ENCODE results near the gene PRDM16. TPM values are rescaled to one million over a fixed set of nuclear protein-coding genes. Genes with fewer than 3 reads are reported as not detected.
A peak's percentile ranks its signal among the peaks of the same experiment; 100 is the strongest.

The PRDM16 gene
- total RNA-seq, 1 experiment from 2014 or later, result 0.17 TPM

DNA sequence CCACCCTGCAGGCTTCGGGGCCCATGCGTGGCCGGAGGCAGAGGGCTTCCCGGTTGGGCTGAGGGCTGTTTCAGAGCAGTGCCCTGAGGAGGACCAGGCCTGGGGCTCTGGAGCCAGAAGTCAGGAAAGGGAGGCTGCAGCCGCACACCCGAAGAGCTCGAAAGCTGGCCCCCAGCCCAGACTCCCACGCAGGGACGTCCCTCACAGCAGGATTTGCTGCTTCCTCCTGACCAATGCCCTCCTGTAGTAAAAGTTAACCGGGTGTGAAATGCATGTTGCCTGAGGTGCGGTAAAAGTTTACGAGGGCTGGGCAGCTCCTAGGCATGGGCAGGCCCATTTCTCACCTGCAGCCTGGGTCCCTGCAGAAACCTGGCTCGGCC, 283.9 kb downstream of the PRDM16 start:
- no peak overlapping the region for H2BK120ac ChIP-seq (ENCODE audit: low read depth, low read length, poor library complexity, severe bottlenecking)
- no peak overlapping the region for H3K9ac ChIP-seq (ENCODE audit: extremely low read depth, insufficient read length, low read length)
- no peak overlapping the region for H2BK12ac ChIP-seq (ENCODE audit: insufficient read length, low read depth, low read length)
- H3T11ph ChIP-seq (ENCODE audit: low read length), result no peak overlapping the region
- 0 out of 2 replicates have a peak overlapping the region, but pooled peaks have one; percentile 6 for H3K14ac ChIP-seq (ENCODE audit: insufficient read depth, low read length)
- no CpG with 5 or more reads among the region's 13 CpGs for WGBS (ENCODE audit: extremely low coverage, insufficient read length, low lambda C conversion rate)
- H3K4me1 ChIP-seq (ENCODE audit: insufficient read depth, low read length), result no peaks in the 10 kb centered on the region
- no peak overlapping the region for H2AK5ac ChIP-seq (ENCODE audit: insufficient read length, low read length)
- H4K8ac ChIP-seq (replicated peaks; ENCODE audit: insufficient read length, low read depth, low read length), result no peak overlapping the region
- Mint-ChIP-seq H3K9me3 (no peaks in the 10 kb centered on the region), H3K27me3 (ENCODE audit: low read depth) (peaks cover 3% of the 10 kb centered on the region), H3K36me3 (ENCODE audit: insufficient read depth in 1 of 3, low read depth in 3 of 3) (no peaks in the 10 kb centered on the region), H3K27ac (no peak overlapping the region; a peak in 1 of 7 replicates), H3K4me3 (peak overlapping the region in 1 of 2 experiments; percentile 52; a peak in 1 of 5 replicates), H3K4me1 (peaks cover 17 to 35% of the 10 kb centered on the region in 2 experiments)
- H3K9me3 ChIP-seq (ENCODE audit: control insufficient read depth, low read depth, low read length), result no peaks in the 10 kb centered on the region
- H4K91ac ChIP-seq (ENCODE audit: insufficient read length, low read depth, low read length), result no peak overlapping the region
- H3K4ac ChIP-seq (ENCODE audit: low read depth, low read length), result no peak overlapping the region
- H3K23me2 ChIP-seq (ENCODE audit: insufficient read length, low read depth, low read length, poor library complexity, severe bottlenecking), result no peaks in the 10 kb centered on the region
- TF ChIP-seq, protein P1, sequence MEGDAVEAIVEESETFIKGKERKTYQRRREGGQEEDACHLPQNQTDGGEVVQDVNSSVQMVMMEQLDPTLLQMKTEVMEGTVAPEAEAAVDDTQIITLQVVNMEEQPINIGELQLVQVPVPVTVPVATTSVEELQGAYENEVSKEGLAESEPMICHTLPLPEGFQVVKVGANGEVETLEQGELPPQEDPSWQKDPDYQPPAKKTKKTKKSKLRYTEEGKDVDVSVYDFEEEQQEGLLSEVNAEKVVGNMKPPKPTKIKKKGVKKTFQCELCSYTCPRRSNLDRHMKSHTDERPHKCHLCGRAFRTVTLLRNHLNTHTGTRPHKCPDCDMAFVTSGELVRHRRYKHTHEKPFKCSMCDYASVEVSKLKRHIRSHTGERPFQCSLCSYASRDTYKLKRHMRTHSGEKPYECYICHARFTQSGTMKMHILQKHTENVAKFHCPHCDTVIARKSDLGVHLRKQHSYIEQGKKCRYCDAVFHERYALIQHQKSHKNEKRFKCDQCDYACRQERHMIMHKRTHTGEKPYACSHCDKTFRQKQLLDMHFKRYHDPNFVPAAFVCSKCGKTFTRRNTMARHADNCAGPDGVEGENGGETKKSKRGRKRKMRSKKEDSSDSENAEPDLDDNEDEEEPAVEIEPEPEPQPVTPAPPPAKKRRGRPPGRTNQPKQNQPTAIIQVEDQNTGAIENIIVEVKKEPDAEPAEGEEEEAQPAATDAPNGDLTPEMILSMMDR (conservative IDR thresholded peaks at IDR 0.05), result no peak
- H3K18ac ChIP-seq (ENCODE audit: insufficient read length, low read depth, low read length), result no peak overlapping the region
- H3K27ac ChIP-seq (ENCODE audit: insufficient read length, low read depth, low read length), result no peak overlapping the region
- no peak overlapping the region for H3K4me2 ChIP-seq (ENCODE audit: insufficient read depth, insufficient read length, low read length)
- H4K5ac ChIP-seq (ENCODE audit: insufficient read length, low read depth, low read length), result no peak overlapping the region
- H3K27me3 ChIP-seq (ENCODE audit: insufficient read depth, low read length), result no peaks in the 10 kb centered on the region
- H2BK15ac ChIP-seq (ENCODE audit: low read depth, low read length), result no peak overlapping the region
- peaks cover 4% of the 10 kb centered on the region for H4K20me1 ChIP-seq (ENCODE audit: control insufficient read depth, insufficient read depth, insufficient read length)
- no peak overlapping the region for H2AFZ ChIP-seq (ENCODE audit: low read length)
- no peaks in the 10 kb centered on the region for H3K79me2 ChIP-seq (ENCODE audit: insufficient read depth, low read length)
- no peaks in the 10 kb centered on the region for H3K79me1 ChIP-seq (ENCODE audit: insufficient read depth, low read depth, low read length, poor library complexity, severe bottlenecking)
- no peak overlapping the region for H2BK20ac ChIP-seq (ENCODE audit: low read depth, low read length, poor library complexity, severe bottlenecking)
- H3K23ac ChIP-seq (ENCODE audit: insufficient read length, low read depth, low read length), result no peak overlapping the region
- no peak overlapping the region for H3K56ac ChIP-seq (ENCODE audit: insufficient read length, low read depth, low read length)
- no peak for DNase-seq
- H2BK5ac ChIP-seq (ENCODE audit: insufficient read length, low read length), result no peak overlapping the region

Data from H9 (cell line).